Measurements from ENCODE around the gene SPNS2. TPM values are rescaled to one million over a fixed set of nuclear protein-coding genes. Genes with fewer than 3 reads are reported as not detected.

SPNS2 gene
- total RNA-seq: 16.3 TPM

GRCh38 chr17:4498461-4499397, at the start of gene SPNS2:
Gene SPNS2 (plus strand): TSS chr17:4498881. CDS start chr17:4499048, 167 bp downstream.

GRCh38 chr17:4554997-4555799, 56.5 kb downstream of the SPNS2 start, which contains the start of gene MYBBP1A:
Gene MYBBP1A (minus strand): TSS chr17:4555384. CDS start chr17:4555324, 60 bp downstream.

GRCh38 chr17:4560421-4560820, 61.7 kb downstream of the SPNS2 start, which contains the start of gene GGT6:
Gene GGT6 (minus strand): TSS chr17:4560577. CDS start chr17:4560521, 56 bp downstream.

GRCh38 chr17:4584101-4584916, 85.6 kb downstream of the SPNS2 start, which contains the start of gene SMTNL2:
Gene SMTNL2 (plus strand): TSS chr17:4584529. CDS start chr17:4584606, 77 bp downstream.

Other genes starting within 250 kb of the SPNS2 start
- 104 TPM for gene ANKFY1, start 234.9 kb upstream of the SPNS2 start, total RNA-seq
- 42.9 TPM for gene UBE2G1, start 132.2 kb upstream of the SPNS2 start, total RNA-seq
- gene SPNS3, start 64.9 kb upstream of the SPNS2 start, total RNA-seq: not detected
- 35.4 TPM for gene MYBBP1A, start 56.5 kb downstream of the SPNS2 start, total RNA-seq
- not detected for gene GGT6, start 61.7 kb downstream of the SPNS2 start, total RNA-seq
- 5.6 TPM for gene SMTNL2, start 85.6 kb downstream of the SPNS2 start, total RNA-seq
- not detected for gene ALOX15, start 142.8 kb downstream of the SPNS2 start, total RNA-seq
- gene PELP1, start 205.3 kb downstream of the SPNS2 start, total RNA-seq: 46.0 TPM
- gene ARRB2, start 211.8 kb downstream of the SPNS2 start, total RNA-seq: 22.5 TPM
- 8.8 TPM for gene MED11, start 232.5 kb downstream of the SPNS2 start, total RNA-seq
- gene ZMYND15, start 241.0 kb downstream of the SPNS2 start, total RNA-seq: not detected
- 0.63 TPM for gene CXCL16, start 241.0 kb downstream of the SPNS2 start, total RNA-seq